HL-60 (cell line): ENCODE data around the gene SUMO2.

Experiments used
- DNase-seq, 2 experiments: peaks; one replicate each; pipeline ENCODE4 v3.0.0-alpha.2; 2010 to 2020; ENCODE audit warnings: low read depth in 1 of 2, low spot score in 1 of 2
- H3K27ac ChIP-seq: fragments of 250-450 bp; sonication (Bioruptor Pico); replicated peaks from 2 replicates; pipeline ENCODE4 v1.5.1; 2020; ENCODE audit warnings: mild to moderate bottlenecking, moderate library complexity
- H3K27me3 ChIP-seq: fragments of 250-450 bp; sonication (Bioruptor Pico); 2 replicates; pipeline ENCODE4 v1.5.1; 2021; ENCODE audit warnings: mild to moderate bottlenecking, moderate library complexity; ENCODE audit not compliant: insufficient read depth, poor library complexity, severe bottlenecking
- H3K4me3 ChIP-seq: replicated peaks from 2 replicates; pipeline ENCODE4 v1.5.1; 2011; ENCODE audit warnings: mild to moderate bottlenecking, control low read depth, low read length; ENCODE audit not compliant: insufficient read depth
- GABPA ChIP-seq: IDR thresholded peaks from 2 replicates; pipeline ENCODE4 v1.6.1; 2012; ENCODE audit warnings: low read depth
- POLR2AphosphoS5 ChIP-seq: IDR thresholded peaks from 2 replicates; pipeline ENCODE4 v1.6.1; 2012; ENCODE audit warnings: low read depth
- REST ChIP-seq: IDR thresholded peaks from 2 replicates; pipeline ENCODE4 v1.6.1; 2012; ENCODE audit warnings: low read depth; ENCODE audit not compliant: insufficient replicate concordance
- SPI1 ChIP-seq: IDR thresholded peaks from 2 replicates; pipeline ENCODE4 v1.6.1; 2012; ENCODE audit warnings: low read depth, mild to moderate bottlenecking, borderline replicate concordance
- TF ChIP-seq, protein P1 (sequence below): IDR thresholded peaks from one replicate; pipeline ENCODE4 v1.5.1; 2011; ENCODE audit warnings: low read length, control low read depth, inconsistent platforms; ENCODE audit not compliant: insufficient read depth

The SUMO2 gene

GRCh38 chr17:75181608-75182318 lies 996 bp downstream of the SUMO2 start:
- Histone ChIP-seq H3K27me3 (no peaks in the 10 kb centered on the region), H3K27ac (peak overlapping the region; percentile 95), H3K4me3 (peak overlapping the region; percentile 92)
- TF ChIP-seq, protein P1, sequence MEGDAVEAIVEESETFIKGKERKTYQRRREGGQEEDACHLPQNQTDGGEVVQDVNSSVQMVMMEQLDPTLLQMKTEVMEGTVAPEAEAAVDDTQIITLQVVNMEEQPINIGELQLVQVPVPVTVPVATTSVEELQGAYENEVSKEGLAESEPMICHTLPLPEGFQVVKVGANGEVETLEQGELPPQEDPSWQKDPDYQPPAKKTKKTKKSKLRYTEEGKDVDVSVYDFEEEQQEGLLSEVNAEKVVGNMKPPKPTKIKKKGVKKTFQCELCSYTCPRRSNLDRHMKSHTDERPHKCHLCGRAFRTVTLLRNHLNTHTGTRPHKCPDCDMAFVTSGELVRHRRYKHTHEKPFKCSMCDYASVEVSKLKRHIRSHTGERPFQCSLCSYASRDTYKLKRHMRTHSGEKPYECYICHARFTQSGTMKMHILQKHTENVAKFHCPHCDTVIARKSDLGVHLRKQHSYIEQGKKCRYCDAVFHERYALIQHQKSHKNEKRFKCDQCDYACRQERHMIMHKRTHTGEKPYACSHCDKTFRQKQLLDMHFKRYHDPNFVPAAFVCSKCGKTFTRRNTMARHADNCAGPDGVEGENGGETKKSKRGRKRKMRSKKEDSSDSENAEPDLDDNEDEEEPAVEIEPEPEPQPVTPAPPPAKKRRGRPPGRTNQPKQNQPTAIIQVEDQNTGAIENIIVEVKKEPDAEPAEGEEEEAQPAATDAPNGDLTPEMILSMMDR, result no peak
- TF ChIP-seq POLR2AphosphoS5 (no peak), GABPA (no peak), SPI1 (no peak), REST (no peak)
- peak in 1 of 2 experiments; percentile 34 for DNase-seq

GRCh38 chr17:75181110-75181509 lies 1.6 kb downstream of the SUMO2 start:
- peak overlapping the region; percentile 92 for H3K4me3 ChIP-seq
- no peak for DNase-seq

DNA sequence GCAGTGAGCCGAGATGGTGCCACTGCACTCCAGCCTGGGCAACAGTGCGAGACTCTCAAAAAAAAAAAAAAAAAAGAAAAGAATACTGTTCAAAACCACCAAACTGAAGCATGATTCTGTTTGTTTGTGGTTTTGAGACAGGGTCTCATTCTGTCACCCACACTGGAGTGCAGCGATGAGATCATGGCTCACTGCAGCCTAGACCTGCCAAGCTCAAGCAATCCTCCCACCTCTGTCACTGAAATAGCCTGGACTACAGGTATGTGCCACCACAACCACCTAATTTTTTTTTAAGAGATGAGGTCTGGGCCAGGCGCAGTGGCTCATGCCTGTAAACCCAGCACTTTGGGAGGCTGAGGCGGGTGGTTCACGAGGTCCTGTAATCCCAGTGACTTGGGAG lies 4.3 kb downstream of the SUMO2 start:
- TF ChIP-seq SPI1, result no peak
- no peak for TF ChIP-seq REST
- TF ChIP-seq, protein P1, result no peak
- TF ChIP-seq GABPA, result no peak
- TF ChIP-seq POLR2AphosphoS5, result no peak; the same call in 1 of the 2 replicates
- no peaks in the 10 kb centered on the region for H3K27me3 ChIP-seq
- H3K4me3 ChIP-seq, result no peak overlapping the region
- H3K27ac ChIP-seq, result no peak overlapping the region
- no peak for DNase-seq

More at GRCh38 chr17:75181110-75181509, 1.6 kb downstream of the SUMO2 start:
- Histone ChIP-seq H3K27me3 (no peaks in the 10 kb centered on the region), H3K27ac (peak overlapping the region; percentile 95)
- TF ChIP-seq REST, result no peak
- TF ChIP-seq SPI1, result no peak
- no peak for TF ChIP-seq GABPA
- no peak for TF ChIP-seq POLR2AphosphoS5
- TF ChIP-seq, protein P1, result no peak
